ENCODE data around the gene IPO13. TPM values are rescaled to one million over a fixed set of nuclear protein-coding genes. Genes with fewer than 3 reads are reported as not detected.

The IPO13 gene
- total and polyA plus RNA-seq, 10 donors = 10.5 to 27.4 (median 19.0) TPM

DNA sequence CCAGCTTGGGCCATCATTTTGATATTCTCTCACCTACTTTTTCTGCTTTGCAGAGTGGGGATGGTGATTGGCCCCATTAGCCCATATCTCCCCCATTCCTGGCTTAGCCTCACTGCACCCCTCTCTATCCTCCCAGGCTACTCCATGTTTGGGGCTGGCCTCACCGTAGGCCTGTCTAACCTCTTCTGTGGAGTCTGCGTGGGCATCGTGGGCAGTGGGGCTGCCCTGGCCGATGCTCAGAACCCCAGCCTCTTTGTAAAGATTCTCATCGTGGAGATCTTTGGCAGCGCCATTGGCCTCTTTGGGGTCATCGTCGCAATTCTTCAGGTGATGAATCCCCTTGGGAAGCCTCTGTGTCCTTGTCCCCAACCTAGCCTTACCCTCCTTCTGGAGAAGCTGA lies 30.1 kb downstream of the IPO13 start:
- peaks cover 0 to 6% (median 0%) of the 10 kb centered on the region in 7 donors for H3K27me3 ChIP-seq (replicated peaks in 1 of 7)
- DNase-seq = peak; percentile 72
- peaks cover 31 to 74% (median 61%) of the 10 kb centered on the region in 6 donors for H3K4me1 ChIP-seq
- TF ChIP-seq POLR2A (IDR thresholded peaks at IDR 0.05) (no peak), POLR2AphosphoS5 (IDR thresholded peaks at IDR 0.05) (no peak), CTCF (IDR thresholded peaks at IDR 0.05 in 8 of 11, conservative IDR thresholded peaks at IDR 0.05 in 3 of 11) (no peak)
- intact Hi-C loops (cut with DNase I; ENCODE audit: low total_unique reads) = no loop called here
- H3K4me3 ChIP-seq = peak overlapping the region in 2 of 8 donors; percentile 77 to 87
- peaks cover 0 to 42% (median 26%) of the 10 kb centered on the region in 6 donors for H3K36me3 ChIP-seq
- no peaks in the 10 kb centered on the region for H3K9me3 ChIP-seq
- 92 to 96% (median 93%) methylated on average over 8 of the region's 8 CpGs for WGBS, 5 donors
- no peak overlapping the region for H3K27ac ChIP-seq

GRCh38 chr1:43977376-43978263 lies 30.9 kb downstream of the IPO13 start:
- Histone ChIP-seq H3K9me3 (no peaks in the 10 kb centered on the region), H3K4me3 (peak overlapping the region in 1 of 8 donors; percentile 85), H3K36me3 (peaks cover 0 to 35% (median 19%) of the 10 kb centered on the region in 6 donors), H3K27ac (peak overlapping the region in 2 of 8 donors; percentile 55 to 65), H3K27me3 (replicated peaks in 1 of 7) (peaks cover 0 to 6% (median 0%) of the 10 kb centered on the region in 7 donors), H3K4me1 (peaks cover 31 to 77% (median 61%) of the 10 kb centered on the region in 6 donors)
- intact Hi-C loops (cut with DNase I; ENCODE audit: low total_unique reads) = no loop called here
- no peak for DNase-seq
- WGBS, 5 donors = 82 to 90% (median 86%) methylated on average over 9 of the region's 9 CpGs
- TF ChIP-seq POLR2AphosphoS5 (IDR thresholded peaks at IDR 0.05) (peak in 1 of 3 donors; percentile 10), CTCF (IDR thresholded peaks at IDR 0.05 in 8 of 11, conservative IDR thresholded peaks at IDR 0.05 in 3 of 11) (no peak), POLR2A (IDR thresholded peaks at IDR 0.05) (no peak)

GRCh38 chr1:43978264-43978550 lies 31.5 kb downstream of the IPO13 start:
- DNase-seq = peak; percentile 66
- Histone ChIP-seq H3K4me1 (peaks cover 31 to 83% (median 61%) of the 10 kb centered on the region in 6 donors), H3K27ac (peak overlapping the region in 2 of 8 donors; percentile 55 to 65), H3K4me3 (peak overlapping the region in 1 of 8 donors; percentile 85), H3K36me3 (peaks cover 0 to 29% (median 16%) of the 10 kb centered on the region in 6 donors), H3K9me3 (no peaks in the 10 kb centered on the region), H3K27me3 (replicated peaks in 1 of 7) (peaks cover 0 to 6% (median 0%) of the 10 kb centered on the region in 7 donors)
- 52 to 77% (median 67%) methylated on average over 4 to 5 of the region's 5 CpGs for WGBS, 5 donors
- TF ChIP-seq CTCF (IDR thresholded peaks at IDR 0.05 in 8 of 11, conservative IDR thresholded peaks at IDR 0.05 in 3 of 11) = no peak
- no peak for TF ChIP-seq POLR2A (IDR thresholded peaks at IDR 0.05)
- TF ChIP-seq POLR2AphosphoS5 (IDR thresholded peaks at IDR 0.05) = no peak
- intact Hi-C loops (cut with DNase I; ENCODE audit: low total_unique reads) = no loop called here

Measured in spleen (tissue), 11 donors.